Peyer's patch (tissue), 4 donors: ENCODE data around the gene YIF1A.

Experiments used
- CTCF ChIP-seq, 6 experiments: fragments of 450-650 bp in 4 of 6; fragments of 200-600 bp in 2 of 6; sonication (generic) in 1 of 6; IDR thresholded peaks; one replicate each; pipeline ENCODE4 v1.5.1; 2017 to 2019; ENCODE audit warnings: antibody characterized with exemption in 6 of 6, mild to moderate bottlenecking in 3 of 6, moderate library complexity in 1 of 6
- POLR2A ChIP-seq, 2 donors: fragments of 450-650 bp; IDR thresholded peaks; one replicate each; pipeline ENCODE4 v1.5.1; 2017; ENCODE audit warnings: antibody characterized with exemption in 2 of 2, mild to moderate bottlenecking in 2 of 2, moderate library complexity in 2 of 2

DNA sequence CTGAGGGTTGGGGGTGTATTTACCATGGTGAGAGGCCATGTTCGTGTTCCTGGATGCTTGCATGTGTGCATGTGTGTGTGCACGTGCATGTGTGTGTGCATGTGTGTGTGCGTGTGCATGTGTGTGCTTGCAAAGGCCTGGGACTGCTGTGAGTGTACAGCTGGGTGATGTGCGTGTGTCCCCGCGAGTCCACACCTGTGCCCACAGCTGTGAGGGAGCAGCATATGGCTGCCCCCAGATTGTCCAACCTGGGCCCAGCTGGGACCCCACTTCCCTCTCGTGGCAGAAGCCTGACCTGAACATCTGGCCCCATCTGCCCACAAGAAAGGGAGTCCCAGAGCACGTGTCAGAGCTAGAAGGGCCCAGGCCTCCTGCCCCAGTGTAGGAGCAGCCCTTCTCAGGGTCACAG lies 36.3 kb upstream of the YIF1A start:
- TF ChIP-seq CTCF (IDR thresholded peaks at IDR 0.05) (no peak), POLR2A (IDR thresholded peaks at IDR 0.05) (no peak)
